ENCODE measurements around the gene FBXL7.

DNA sequence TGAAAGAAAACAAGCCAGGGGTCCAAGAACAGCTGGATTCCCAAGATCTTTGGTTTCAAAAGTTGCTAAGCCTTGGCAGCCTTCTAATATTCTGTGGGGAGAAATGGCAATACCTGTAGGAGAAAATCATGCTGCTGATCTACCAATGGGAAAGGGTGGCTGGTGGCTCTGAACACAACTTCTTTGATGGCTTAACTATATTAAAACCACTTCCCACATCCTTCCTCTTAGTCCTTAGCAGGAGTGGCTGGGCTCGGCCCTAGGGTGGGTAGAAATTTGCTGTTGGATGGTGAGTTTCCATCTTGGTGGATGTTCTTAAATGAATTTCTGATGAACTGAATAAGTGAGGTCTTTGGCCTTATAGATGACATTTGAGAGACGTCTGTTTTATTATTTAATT, 19.5 kb upstream of the FBXL7 start:
- no peak for TF ChIP-seq CTCF (optimal IDR thresholded peaks at IDR 0.05 in 1 of 3, IDR thresholded peaks at IDR 0.05 in 1 of 3, conservative IDR thresholded peaks at IDR 0.05 in 1 of 3; ENCODE audit: extremely low read depth in 1 of 3, insufficient read depth in 2 of 3, low read length in 3 of 3)
- no peak for TF ChIP-seq EZH2 (IDR thresholded peaks at IDR 0.05; ENCODE audit: low read length)
